Measurements from ENCODE around the gene UNG.

GRCh38 chr12:109127533-109128242 is 30.3 kb downstream of the UNG start:
- TF ChIP-seq, protein P1, sequence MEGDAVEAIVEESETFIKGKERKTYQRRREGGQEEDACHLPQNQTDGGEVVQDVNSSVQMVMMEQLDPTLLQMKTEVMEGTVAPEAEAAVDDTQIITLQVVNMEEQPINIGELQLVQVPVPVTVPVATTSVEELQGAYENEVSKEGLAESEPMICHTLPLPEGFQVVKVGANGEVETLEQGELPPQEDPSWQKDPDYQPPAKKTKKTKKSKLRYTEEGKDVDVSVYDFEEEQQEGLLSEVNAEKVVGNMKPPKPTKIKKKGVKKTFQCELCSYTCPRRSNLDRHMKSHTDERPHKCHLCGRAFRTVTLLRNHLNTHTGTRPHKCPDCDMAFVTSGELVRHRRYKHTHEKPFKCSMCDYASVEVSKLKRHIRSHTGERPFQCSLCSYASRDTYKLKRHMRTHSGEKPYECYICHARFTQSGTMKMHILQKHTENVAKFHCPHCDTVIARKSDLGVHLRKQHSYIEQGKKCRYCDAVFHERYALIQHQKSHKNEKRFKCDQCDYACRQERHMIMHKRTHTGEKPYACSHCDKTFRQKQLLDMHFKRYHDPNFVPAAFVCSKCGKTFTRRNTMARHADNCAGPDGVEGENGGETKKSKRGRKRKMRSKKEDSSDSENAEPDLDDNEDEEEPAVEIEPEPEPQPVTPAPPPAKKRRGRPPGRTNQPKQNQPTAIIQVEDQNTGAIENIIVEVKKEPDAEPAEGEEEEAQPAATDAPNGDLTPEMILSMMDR (IDR thresholded peaks at IDR 0.05): no peak
- no peak for TF ChIP-seq POLR2A (IDR thresholded peaks at IDR 0.05)
